Type B pancreatic cell (in vitro differentiated cells): Measurements from ENCODE around the gene MIOS. TPM values are rescaled to one million over a fixed set of nuclear protein-coding genes. Genes with fewer than 3 reads are reported as not detected.

Experiments
- DNase-seq: peaks from one replicate; pipeline ENCODE4 v3.0.0; 2021; ENCODE audit warnings: mixed read lengths; ENCODE audit not compliant: unreplicated experiment; ENCODE audit errors: extremely low spot score
- H3K27ac Mint-ChIP-seq: 2 replicates; pipeline ENCODE4 v1.8.0; 2021; ENCODE audit warnings: mild to moderate bottlenecking, mixed read lengths
- H3K27me3 Mint-ChIP-seq: 2 replicates; pipeline ENCODE4 v1.8.0; 2021; ENCODE audit warnings: mixed read lengths
- H3K36me3 Mint-ChIP-seq: 2 replicates; pipeline ENCODE4 v1.8.0; 2021; ENCODE audit warnings: mixed read lengths
- H3K4me1 Mint-ChIP-seq: one replicate; pipeline ENCODE4 v1.8.0; 2021; ENCODE audit warnings: mixed read lengths; ENCODE audit not compliant: unreplicated experiment
- H3K4me3 Mint-ChIP-seq: 2 replicates; pipeline ENCODE4 v1.8.0; 2021; ENCODE audit warnings: mild to moderate bottlenecking, mixed read lengths
- H3K9me3 Mint-ChIP-seq: 2 replicates; pipeline ENCODE4 v1.8.0; 2021; ENCODE audit warnings: mixed read lengths
- CTCF ChIP-seq: fragments of 200-600 bp; sonication (generic); conservative IDR thresholded peaks from 2 replicates; pipeline ENCODE4 v1.5.0; 2021; ENCODE audit warnings: antibody characterized with exemption, mild to moderate bottlenecking
- total RNA-seq: library from RNA; stranded (reverse); gene quantifications from 2 replicates; pipeline ENCODE4 v1.2.1, GENCODE V29; 2021; ENCODE audit warnings: low replicate concordance

The MIOS gene
- total RNA-seq, 1 donor from 2014 or later = 43.6 TPM

- Mint-ChIP-seq H3K27ac (no peak within 1 kb of the TSS), H3K27me3 (no peaks in the 10 kb centered on the region), H3K9me3 (peaks cover 6% of the 10 kb centered on the region), H3K4me3 (no peak within 1 kb of the TSS), H3K36me3 (no peaks in the 10 kb centered on the region), H3K4me1 (peaks cover 5% of the 10 kb centered on the region)
- DNase-seq = no peak
- no peak for TF ChIP-seq CTCF
These were observed 31.0 kb upstream of the MIOS start, which contains the start of gene COL28A1 for GRCh38 chr7:7535691-7536090. Gene COL28A1 (minus strand): TSS chr7:7535873. CDS start chr7:7532875, 2,998 bp downstream.

- Mint-ChIP-seq H3K27me3 (no peaks in the 10 kb centered on the region), H3K9me3 (peaks cover 6% of the 10 kb centered on the region), H3K36me3 (no peaks in the 10 kb centered on the region), H3K4me3 (no peak overlapping the region), H3K4me1 (peaks cover 5% of the 10 kb centered on the region), H3K27ac (no peak overlapping the region)
- no peak for TF ChIP-seq CTCF
- no peak for DNase-seq
These were observed 30.2 kb upstream of the MIOS start for GRCh38 chr7:7536396-7537019.

- no peak for TF ChIP-seq CTCF
- no peak overlapping the region for H3K27ac Mint-ChIP-seq
- H3K9me3 Mint-ChIP-seq = peaks cover 6% of the 10 kb centered on the region
These were observed 29.0 kb upstream of the MIOS start for GRCh38 chr7:7537711-7538110.

GRCh38 chr7:7539152-7539551 is 27.5 kb upstream of the MIOS start:
- Mint-ChIP-seq H3K4me1 (peaks cover 5% of the 10 kb centered on the region), H3K4me3 (no peak overlapping the region), H3K36me3 (no peaks in the 10 kb centered on the region), H3K27ac (no peak overlapping the region), H3K9me3 (peaks cover 6% of the 10 kb centered on the region), H3K27me3 (no peaks in the 10 kb centered on the region)
- no peak for TF ChIP-seq CTCF
- no peak for DNase-seq

More at GRCh38 chr7:7537711-7538110, 29.0 kb upstream of the MIOS start:
- Mint-ChIP-seq H3K4me1 (peaks cover 5% of the 10 kb centered on the region), H3K4me3 (no peak overlapping the region), H3K27me3 (no peaks in the 10 kb centered on the region), H3K36me3 (no peaks in the 10 kb centered on the region)
- DNase-seq = no peak

GRCh38 chr7:7539711-7540110 is 27.0 kb upstream of the MIOS start:
- TF ChIP-seq CTCF = no peak
- Mint-ChIP-seq H3K9me3 (peaks cover 2% of the 10 kb centered on the region), H3K36me3 (no peaks in the 10 kb centered on the region), H3K27ac (no peak overlapping the region), H3K4me1 (peaks cover 5% of the 10 kb centered on the region), H3K27me3 (no peaks in the 10 kb centered on the region), H3K4me3 (no peak overlapping the region)
- DNase-seq = no peak
